Keratinocyte (primary cell): ENCODE results near the gene C1RL.
A peak's percentile ranks its signal among the peaks of the same experiment; 100 is the strongest.

Experiments
- EZH2 ChIP-seq: IDR thresholded peaks from one replicate; pipeline ENCODE4 v1.6.1; 2012; ENCODE audit warnings: inconsistent platforms, mild to moderate bottlenecking, low read length, moderate library complexity
- TF ChIP-seq, protein P1 (sequence below), 3 experiments: IDR thresholded peaks in 1 of 3; conservative IDR thresholded peaks in 1 of 3; optimal IDR thresholded peaks in 1 of 3; 2 replicates in 2 of 3; 3 replicates in 1 of 3; pipeline versions ENCODE3 to v1.5.1; 2011; ENCODE audit warnings: low read length in 3 of 3, mild to moderate bottlenecking in 3 of 3, moderate library complexity in 2 of 3, control low read depth in 1 of 3, inconsistent platforms in 1 of 3; ENCODE audit not compliant: insufficient read depth in 2 of 3; ENCODE audit errors: extremely low read depth in 1 of 3

DNA sequence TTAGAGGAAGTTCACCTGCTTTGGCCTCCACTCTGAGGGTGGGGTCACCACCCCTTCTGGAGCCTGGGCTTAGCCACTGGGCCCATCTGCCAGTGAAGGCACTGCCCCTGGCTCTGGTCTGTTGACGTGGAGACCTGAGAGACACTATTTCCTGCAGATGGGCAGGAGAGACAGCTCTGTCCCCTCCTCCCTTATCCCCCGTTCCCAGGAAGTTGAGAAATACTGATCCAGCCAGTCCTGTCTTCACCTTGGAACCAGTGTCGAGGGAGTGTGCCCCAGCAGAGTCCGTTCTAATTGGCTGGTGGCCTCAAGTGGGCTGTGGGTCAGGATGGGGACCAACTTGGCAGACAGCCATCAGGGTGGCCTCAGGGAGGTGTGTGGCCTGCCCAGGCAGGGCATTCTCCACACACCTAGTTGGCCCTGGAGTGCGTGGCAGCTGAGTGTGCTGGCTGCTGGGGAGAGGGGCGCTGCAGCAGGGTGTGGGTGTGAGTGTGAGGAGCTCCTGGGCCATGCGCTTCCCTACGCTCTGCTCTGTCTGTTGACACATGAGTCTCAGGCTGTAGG is 46.5 kb upstream of the C1RL start:
- TF ChIP-seq, protein P1, sequence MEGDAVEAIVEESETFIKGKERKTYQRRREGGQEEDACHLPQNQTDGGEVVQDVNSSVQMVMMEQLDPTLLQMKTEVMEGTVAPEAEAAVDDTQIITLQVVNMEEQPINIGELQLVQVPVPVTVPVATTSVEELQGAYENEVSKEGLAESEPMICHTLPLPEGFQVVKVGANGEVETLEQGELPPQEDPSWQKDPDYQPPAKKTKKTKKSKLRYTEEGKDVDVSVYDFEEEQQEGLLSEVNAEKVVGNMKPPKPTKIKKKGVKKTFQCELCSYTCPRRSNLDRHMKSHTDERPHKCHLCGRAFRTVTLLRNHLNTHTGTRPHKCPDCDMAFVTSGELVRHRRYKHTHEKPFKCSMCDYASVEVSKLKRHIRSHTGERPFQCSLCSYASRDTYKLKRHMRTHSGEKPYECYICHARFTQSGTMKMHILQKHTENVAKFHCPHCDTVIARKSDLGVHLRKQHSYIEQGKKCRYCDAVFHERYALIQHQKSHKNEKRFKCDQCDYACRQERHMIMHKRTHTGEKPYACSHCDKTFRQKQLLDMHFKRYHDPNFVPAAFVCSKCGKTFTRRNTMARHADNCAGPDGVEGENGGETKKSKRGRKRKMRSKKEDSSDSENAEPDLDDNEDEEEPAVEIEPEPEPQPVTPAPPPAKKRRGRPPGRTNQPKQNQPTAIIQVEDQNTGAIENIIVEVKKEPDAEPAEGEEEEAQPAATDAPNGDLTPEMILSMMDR (optimal IDR thresholded peaks at IDR 0.05 in 1 of 3, IDR thresholded peaks at IDR 0.05 in 1 of 3, conservative IDR thresholded peaks at IDR 0.05 in 1 of 3; ENCODE audit: extremely low read depth in 1 of 3, insufficient read depth in 2 of 3, low read length in 3 of 3), result peak in 1 of 3 experiments; percentile 18
- TF ChIP-seq EZH2, result no peak
